Inflammatory macrophage treated with lipopolysaccharide for 1 hour (primary cell): ENCODE results near the gene PHF20.
"Not testable (repeated sequence)": the region's sequence is repeated elsewhere in the genome, so short reads cannot be mapped to it uniquely, and the experiment has no call there.

ENCODE experiments used
- DNase-seq, 2 donors: peaks; one replicate each; pipeline ENCODE4 v3.0.0-alpha.2; 2020 to 2022

The PHF20 gene

DNA sequence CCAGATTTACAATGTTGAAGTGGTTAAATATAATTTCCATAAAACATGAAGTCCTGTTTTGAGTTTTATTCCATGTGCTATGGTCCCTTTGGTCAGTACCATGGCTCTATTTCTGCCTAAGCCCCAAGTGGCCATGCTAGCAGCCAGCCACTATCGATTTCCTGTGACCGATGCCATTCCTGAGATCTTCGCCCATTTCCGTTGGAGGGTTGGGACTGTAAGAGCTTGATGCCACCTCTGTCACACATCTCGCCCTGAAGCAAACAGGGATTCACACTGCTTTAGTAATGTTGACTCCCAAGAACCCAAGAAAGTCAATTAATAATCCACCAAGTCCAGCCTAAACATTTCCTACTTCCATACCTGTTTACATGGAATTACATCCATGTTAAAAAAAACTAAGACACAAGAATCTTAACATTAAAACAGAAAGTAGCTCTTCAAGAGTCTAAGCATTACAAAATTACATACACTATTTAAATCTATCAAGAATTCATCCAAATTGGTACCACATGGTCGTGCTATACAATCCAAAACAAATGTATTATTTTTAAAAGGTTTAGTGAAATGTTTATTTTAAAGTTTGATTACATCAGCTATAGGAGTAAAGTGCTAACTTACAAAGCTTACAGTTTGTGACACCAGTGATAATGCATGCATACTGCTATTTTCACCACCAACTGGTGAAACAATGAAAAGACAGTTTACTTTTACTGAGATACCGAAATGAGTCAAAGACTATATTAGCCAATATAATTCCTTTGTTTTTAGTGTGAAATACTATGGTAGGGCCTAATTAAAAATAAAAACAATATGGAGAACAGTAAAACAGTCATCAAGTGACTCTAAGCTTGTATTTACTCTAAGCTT, 32.3 kb upstream of the PHF20 start:
- DNase-seq: peak; percentile 44 to 53

DNA sequence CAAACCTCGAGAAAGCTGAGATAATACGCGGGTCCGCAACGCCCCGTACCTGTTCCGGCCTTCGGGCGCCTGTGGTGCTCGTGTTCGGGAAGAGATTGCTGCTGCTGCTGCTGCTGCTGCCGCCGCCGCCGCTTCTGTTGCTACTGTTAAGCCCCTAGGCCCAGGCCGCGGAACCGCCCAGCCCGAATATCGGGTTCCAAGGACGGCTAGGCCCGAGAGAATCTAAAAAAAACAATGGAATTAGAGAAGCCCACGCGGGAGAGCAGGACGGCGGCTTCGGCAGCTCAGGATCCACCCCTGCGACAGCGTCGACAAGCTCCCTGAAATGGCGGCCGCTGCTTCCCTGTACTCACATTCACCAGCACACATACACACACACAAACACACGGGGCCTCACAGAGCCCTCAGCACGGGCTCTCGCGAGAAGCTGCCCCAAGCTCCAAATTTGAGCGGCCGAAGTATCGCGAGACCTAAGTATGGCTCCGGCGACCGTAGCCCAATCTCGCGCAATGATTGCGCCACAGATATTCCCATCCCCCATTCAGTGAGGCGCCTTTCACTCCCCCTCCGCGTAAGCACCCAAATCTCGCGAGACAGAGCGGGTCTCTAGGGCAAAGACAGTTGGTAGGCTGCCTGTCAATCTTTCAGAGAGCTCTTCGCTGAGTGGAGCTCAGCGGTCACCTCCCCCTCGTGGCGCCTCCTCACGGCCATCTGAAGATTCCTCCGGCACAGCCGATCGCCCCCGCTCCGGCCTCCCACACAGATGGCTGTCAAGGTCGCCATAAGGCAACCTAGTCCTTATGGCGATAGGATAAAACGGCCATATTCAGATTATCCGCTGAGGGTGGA, 29.7 kb upstream of the PHF20 start, which contains the start of gene RBM39:
RBM39 (minus strand) TSS at position 369 of the 849 bp plus-strand sequence. CDS start 1,386 bp downstream, outside the sequence.
- peak; percentile 100 for DNase-seq

DNA sequence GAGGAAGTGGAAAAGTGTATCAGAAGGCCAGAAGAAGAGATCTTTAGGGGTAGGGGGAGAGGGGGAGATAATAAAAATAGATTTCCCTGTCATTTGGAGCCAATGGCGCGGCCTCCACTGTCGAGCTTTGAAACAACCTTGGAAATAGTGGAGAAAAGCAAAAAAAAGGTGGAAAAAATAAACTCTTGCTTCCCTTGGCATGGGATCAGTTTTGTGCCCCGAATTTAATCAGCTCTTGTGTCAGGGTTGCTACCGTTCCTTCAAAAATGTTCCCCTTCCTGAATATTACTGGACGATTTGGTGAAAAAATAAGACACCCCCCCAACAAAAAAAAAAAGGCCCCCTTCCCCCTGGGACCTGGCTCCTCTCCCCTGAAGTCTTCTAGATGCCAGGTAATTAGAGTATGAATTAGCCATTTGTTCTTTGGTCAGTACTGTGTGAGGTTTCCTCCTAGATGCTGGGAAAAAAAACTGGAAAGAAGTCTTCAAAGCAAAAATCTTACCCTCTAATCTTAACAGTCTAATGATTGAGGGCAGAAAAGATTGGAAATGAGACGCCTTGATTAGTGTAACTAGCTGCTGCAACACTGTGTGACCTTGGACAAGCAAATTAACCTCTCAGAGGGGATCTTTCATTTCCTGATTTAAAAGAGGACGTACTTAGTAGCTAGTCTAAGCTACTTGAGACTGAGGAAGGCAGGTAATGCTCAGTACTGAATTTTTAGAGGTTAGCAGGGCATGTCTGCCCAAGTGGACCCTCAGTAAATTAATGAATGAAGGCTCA, 28.9 kb upstream of the PHF20 start:
- peak; percentile 67 to 72 for DNase-seq

DNA sequence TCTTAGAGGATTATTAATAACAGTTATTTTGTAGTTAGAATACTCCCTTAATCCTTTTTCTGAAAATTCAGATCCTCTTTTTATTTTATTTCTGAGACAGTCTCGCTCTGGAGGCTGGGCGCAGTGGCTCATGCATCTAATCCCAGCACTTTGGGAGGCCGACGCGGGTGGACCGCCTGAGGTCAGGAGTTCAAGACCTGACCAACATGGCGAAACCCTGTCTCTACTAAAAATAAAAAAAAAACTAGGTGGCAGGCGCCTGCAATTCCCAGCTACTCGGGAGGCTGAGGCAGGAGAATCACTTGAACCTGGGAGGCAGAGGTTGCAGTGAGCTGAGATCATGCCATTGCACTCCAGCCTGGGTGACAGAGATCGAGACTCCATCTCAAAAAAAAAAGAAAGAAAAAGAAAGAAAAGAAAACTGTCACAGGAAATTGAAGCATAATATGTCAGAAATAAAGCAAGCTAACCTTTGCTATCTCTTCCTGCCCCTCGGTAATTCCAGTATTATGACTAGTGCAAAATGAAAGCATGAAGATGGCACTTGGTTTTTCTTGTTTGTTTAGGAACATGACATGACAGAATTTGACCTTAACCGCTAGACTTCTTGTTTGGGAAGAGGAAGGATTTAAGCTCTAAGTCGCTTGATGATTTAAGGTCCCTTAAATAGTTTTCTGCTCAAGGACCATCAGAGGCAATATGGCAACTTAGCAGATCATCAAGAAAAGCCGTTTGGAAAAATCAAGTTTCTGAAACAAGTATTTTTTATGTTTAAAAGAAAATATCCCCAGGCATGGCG, 27.9 kb upstream of the PHF20 start:
- DNase-seq: peak; percentile 71 to 78

DNA sequence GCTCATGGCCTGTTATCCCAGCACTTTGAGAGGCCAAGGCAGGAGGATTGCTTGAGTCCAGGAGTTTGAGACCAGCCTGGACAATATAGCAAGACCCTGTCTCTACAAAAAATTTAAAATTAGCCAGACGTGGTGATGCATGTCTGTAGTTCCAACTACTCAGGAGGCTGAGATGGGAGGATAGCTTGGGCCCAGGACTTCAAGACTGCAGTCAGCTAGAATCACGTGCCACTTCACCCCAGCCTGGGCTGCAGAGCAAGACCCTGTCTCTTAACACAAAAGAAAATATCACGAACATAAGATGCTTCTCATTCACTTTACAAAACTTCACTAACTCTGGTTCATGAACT, 27.3 kb upstream of the PHF20 start:
- DNase-seq: not testable (repeated sequence)

DNA sequence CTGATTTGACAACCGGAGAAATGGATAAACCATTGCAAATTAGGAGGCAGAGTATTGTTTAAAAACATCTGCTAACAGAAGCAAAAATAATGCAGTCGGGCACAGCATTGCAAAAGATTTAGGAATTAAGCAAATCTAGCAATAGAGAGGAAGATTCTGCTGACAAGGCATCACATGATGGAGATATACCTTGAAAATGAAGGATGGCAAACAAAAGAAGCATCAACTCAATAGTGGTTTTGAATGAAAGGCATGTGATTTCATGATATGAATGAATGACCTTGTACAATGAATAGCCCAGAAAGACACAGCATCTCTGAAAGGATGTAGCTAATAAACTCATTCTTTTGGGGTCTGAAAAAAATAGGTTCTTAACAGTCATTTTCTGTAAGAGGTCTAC, 21.2 kb upstream of the PHF20 start:
- no peak for DNase-seq

DNA sequence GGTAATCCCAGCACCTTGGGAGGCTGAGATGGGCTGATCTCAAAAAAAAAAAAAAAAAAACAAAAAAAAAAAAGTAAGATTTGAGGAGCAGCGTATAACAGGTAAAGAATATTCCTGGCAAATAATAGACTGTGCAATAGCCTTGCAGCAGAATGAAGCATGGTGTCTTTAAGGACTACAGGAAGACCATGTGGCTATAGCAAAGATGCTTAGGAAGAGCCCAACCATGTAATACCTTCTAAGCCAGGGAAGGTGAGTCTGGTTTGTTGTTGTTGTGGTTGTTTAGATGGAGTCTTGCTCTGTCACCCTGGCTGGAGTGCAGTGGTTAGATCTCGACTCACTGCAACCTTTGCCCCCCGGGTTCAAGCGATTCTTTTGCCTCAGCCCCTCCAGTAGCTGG, 15.4 kb upstream of the PHF20 start:
- no peak for DNase-seq

DNA sequence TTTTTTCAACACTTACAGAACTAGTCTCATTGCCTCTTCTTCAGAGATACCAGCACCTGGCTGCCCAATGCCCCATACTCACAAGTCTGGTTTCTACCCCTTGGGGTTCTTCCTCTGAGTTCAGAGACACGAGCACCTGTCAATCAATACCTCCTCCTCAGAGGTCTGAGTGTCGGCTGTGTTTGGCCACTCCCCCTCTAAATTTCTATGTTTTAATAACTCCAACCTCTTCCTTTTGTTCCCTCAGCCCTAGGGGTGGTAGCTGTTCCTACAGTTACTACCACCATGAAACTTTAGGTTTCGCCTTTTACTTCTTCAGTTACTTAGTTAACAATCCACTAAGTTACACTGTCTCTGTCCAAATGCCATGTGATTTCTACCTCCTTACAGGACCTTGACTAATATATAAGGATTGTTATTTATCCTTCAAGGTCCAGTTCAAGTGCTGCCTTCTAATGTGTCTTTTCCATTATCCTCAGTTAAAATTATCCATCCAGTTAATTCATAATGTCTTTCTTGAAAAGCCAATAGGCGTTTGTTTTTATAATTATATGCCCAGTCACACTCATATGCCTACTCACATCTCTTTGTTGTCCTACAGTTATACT, 14.6 kb upstream of the PHF20 start:
- DNase-seq: no peak

DNA sequence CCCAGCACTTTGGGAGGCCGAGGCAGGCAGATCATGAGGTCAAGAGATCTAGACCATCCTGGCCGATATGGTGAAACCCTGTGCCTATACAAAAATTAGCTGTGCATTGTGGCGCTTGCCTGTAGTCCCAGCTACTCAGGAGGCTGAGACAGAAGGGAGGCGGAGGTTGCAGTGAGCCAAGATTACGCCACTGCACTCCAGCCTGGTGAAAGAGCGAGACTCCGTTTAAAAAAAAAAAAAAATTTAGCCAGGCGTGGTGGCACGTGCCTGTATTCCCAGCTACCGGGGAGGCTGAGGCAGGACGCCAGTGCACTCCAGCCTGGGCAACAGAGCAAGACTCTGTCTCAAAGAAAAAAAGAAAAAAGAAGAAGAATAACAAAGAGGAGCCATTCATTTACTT, 10.3 kb upstream of the PHF20 start:
- DNase-seq: not testable (repeated sequence)

DNA sequence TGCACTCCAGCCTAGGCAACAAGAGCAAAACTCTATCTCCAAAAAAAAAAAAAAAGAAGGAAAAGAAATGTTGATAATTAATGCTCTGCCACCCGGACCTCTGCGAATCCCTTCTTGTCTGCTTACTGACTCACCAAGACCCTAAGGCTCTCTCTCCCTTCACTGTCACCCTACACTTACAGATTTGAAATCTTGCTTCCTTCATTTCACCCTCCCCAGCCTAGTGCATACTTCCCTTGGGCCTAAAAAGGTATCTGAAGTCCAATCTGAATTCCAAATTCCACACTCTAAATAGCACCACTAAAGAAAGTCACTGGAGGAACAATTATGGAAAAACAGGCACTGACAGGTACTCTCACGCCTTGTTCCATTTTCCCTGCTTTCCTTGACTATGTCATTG, 9.4 kb upstream of the PHF20 start:
- DNase-seq: no peak

DNA sequence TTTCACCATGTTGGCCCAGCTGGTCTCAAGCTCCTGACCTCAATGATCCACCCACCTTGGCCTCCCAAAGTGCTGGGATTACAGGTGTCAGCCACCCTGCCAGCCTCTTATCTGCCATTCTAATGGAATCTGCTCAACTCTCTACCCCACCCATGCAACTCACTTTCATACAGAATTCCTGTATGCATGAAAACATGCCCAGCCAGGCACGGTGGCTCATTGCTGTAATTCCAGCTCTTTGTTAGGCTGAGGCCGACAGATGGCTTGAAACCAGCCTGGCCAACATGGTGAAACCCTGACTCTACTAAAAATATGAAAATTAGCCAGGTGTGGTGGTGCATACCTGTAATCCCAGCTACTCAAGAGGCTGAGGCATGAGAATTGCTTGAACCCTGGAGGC, 6.9 kb upstream of the PHF20 start:
- DNase-seq: not testable (repeated sequence)

DNA sequence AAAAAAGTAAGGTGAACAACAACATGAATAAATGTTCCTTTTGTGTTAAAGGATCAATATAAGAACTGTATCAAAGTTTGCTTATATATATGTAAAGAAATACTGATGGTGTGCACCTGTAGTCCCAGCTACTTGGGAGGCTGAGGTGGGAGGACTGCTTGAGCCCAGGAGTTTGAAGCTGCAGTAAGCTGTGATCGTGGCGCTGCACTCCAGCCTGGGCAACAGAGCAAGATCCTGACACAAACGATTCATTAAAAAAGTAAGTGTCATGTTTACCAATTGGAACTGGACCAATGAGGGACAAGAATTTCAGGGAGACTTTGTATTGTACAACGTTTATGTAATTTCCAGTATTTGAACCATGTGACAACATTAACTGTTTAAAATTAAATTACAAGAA, 5.0 kb upstream of the PHF20 start:
- no peak for DNase-seq

DNA sequence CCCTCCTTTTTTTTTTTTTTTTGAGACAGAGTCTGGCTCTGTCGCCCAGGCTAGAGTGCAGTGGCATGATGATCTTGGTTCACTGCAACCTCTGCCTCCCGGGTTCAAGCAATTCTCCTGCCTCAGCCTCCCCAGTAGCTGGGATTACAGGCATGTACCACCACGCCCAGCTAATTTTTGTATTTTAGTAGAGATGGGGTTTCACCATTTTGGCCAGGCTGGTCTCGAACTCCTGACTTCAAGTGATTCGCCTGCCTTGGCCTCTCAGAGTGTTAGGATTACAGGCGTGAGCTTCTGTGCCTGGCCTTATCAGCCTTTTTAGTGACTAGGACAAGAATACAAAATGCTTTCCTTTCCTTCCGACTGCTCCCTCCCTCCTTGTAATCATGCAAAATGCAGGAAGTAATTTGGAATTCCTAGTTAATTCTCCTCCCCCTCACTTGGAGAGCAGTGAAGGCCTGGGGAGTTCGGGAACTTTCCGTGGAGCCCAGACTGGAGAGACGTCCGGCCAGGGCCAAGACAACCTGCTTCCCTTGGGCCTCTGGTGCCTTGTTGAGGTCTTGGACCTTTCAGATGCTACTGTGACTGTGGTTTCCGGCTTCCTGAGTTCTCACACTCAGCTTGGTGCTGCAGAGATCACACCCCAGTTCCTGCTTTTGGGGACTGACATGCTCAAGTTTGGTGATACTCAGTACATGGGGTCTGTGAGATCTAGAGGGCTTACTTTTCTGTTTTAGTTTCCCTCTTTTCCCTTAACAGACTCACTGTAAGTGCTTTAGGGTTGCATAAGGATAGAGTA, 3.9 kb upstream of the PHF20 start:
- DNase-seq: peak; percentile 48 to 66

DNA sequence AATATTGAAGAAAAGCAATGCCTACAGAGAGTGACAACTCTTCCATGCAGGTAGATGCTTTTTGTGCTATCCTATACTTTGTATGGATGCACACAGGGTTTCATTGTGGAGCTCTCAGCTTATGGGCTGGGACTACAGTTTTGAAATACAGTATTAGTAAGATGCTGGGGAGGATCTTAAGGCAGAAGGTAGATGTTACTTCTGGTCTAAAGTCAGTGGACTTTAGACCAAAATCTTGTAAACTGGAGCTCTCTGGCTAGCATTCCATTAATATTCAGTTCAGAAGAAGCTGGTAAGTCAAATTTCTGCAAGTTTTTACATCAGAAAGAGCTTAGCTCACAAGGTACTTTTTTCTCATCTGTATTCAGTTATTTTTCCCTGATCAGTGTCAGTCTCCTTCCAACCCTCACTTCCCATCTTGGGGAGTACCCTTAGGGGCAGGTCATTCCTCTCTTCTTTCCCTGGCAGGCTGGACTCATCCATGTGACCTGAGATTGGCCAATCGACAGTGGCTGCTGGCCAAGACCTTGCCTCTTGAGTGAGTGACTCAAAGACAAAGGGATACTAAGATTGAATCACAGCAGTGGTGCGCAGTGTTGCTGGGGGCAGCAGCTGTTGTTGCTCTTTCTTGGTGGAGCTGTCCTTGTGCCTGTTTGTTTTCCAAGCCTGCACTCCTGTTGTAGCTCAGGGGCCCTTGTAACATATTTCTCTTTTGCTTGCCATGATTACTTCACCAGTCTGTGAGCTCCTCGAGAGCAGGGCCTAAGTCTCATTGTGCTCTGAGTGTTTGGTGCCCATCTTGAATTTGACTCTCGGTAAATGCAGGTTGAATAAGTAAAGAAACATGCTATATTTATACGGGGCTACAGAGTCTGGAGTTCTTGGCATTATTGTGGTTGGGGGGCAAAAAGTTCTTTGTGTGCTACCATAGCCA, 2.8 kb upstream of the PHF20 start:
- peak; percentile 94 to 97 for DNase-seq

DNA sequence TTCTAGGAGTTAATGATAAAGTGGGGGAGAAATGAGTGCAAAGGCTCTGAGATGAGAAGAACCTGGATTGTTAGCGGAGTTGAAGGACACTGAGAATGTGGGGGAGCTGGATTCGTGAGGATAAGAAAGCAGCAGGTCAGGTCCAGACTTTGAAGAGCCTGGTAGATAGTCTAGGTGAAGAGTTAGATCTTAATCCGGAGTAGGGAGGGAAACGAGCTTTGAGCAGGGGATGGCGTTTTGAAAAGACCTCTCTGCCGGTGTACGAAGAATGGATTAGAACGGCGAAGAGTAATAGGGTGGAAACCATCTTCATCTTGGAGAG, 487 bp upstream of the PHF20 start:
- DNase-seq: no peak

DNA sequence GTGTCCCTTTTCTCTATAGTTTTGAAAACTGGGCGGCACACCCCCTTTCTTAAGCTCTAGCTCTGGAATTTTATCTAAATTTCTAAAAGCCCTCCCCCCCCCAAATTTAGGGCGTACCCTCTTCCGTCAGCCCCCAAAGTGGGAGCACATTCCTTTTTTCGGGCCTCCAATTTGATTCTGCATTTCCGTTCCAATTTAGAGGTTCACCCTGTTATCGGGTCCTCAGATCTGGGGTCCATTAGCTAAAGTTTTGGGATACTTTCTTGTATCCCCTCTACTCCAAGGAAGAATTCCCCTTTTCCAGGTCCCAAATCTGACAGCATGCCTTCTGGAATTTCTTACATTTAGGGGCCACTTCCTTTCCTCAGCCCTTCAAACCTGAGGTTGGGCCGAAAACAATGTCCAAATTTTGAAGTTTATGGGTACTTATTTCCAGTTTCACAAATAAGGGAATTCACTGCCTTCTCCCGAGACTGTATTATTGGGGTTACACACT, 796 bp downstream of the PHF20 start:
- DNase-seq: peak in 1 of 2 donors; percentile 23

DNA sequence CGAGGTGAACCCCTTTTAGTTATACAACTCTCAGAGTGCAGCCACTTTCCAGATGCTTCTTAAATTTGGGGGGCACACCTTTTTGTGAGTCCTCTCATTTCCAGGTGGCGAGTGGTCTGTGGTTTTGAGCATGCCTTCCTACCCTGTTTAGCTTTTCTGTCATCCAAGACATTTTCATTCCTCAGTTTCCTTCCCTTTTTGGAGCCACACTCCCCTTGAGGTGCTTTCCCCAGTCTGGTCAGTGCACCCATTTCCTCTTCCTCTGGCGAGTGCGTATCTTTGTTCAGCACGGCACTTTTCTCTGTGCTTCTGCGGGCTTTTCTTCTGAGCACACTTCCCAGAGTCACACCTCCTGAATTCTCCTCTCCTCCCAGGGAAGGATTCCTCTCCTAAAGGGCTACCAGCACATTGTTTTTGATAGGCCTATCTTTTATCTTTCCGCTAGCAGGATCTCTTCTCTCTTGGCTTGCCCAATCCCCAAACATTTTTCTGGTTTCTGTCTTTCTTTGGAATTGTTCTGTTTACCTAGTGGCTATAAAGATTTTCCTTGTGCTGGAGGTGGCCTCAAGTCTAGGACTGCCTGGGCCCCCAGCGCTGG, 1.4 kb downstream of the PHF20 start:
- peak; percentile 79 to 86 for DNase-seq

DNA sequence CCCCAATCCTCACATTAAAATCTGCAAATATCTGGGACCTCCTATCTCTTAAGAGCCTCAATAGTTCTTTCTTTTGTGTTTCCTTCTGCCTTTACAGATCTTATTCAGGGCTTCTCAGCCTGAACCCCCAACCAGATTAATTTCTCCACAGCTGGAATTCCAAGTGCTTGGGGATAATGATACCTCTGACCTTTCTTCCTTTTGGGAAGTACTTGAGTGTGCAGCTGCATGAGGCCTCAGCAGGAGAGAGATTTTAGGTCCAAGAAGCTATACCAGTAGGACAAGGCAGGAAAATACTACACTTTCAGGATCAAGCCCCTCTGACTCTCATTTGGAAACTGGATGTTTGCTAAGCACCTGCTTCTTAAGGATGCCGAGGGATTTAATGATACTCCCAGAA, 2.6 kb downstream of the PHF20 start:
- DNase-seq: no peak

DNA sequence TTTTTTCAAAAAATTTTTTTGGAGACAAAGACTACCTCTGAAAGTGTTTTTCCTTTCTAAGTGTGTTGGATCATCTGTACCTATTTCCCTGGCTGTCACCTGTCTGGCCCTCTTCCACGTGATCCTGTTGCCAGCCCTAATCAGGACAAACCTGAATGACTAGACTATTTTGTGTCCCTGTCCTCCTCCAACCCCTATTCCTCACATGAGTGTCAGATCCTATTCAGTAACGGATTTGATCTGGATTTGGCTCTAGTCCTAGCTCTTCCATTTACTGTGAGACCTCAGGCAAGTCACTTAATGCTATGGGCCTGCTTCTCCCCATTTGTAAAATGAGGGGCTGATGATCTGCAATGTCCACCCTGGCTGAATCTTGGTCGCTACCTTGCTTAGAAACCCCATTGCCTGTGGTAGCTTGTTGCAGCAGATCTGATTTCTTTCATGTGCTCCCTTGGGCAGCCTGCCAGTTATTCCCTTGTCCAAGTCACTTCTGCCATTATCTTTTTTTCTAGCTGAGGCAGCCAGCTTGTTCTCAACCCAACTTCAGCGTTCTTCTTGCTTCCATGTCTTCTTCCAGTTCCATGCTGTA, 4.8 kb downstream of the PHF20 start:
- DNase-seq: no peak
